Measurements from ENCODE around the gene LRRC19. TPM values are rescaled to one million over a fixed set of nuclear protein-coding genes. Genes with fewer than 3 reads are reported as not detected.

LRRC19 gene
- total RNA-seq, 4 donors from 2014 or later: not detected

GRCh38 chr9:27029186-27029585, 23.7 kb upstream of the LRRC19 start:
- no peak for DNase-seq (ENCODE audit: extremely low spot score)
- Histone ChIP-seq H3K27me3 (no peaks in the 10 kb centered on the region), H3K27ac (replicated peaks in 1 of 4) (no peak overlapping the region), H3K4me3 (no peak overlapping the region), H3K9me3 (no peaks in the 10 kb centered on the region), H3K36me3 (peaks cover 0 to 25% (median 12%) of the 10 kb centered on the region in 4 donors), H3K4me1 (no peaks in the 10 kb centered on the region)
- intact Hi-C loops (cut with DNase I): no loop called here
- no peak for TF ChIP-seq POLR2AphosphoS5 (IDR thresholded peaks at IDR 0.05)
- no peak for TF ChIP-seq CTCF (IDR thresholded peaks at IDR 0.05)
- no peak for TF ChIP-seq EP300 (IDR thresholded peaks at IDR 0.05)
- TF ChIP-seq POLR2A (IDR thresholded peaks at IDR 0.05; ENCODE audit: low read depth): no peak
- 74% methylated on average over 7 of the region's 7 CpGs for WGBS

- peaks cover 17 to 54% (median 27%) of the 10 kb centered on the region in 4 donors for H3K36me3 ChIP-seq
- TF ChIP-seq CTCF (IDR thresholded peaks at IDR 0.05): no peak
- TF ChIP-seq POLR2A (IDR thresholded peaks at IDR 0.05; ENCODE audit: low read depth): no peak
- no peak for TF ChIP-seq EP300 (IDR thresholded peaks at IDR 0.05)
- TF ChIP-seq POLR2AphosphoS5 (IDR thresholded peaks at IDR 0.05): no peak
- H3K4me1 ChIP-seq: no peaks in the 10 kb centered on the region
- no peak overlapping the region for H3K4me3 ChIP-seq
- no peaks in the 10 kb centered on the region for H3K9me3 ChIP-seq
- intact Hi-C loops (cut with DNase I): no loop called here
- no peak overlapping the region for H3K27ac ChIP-seq (replicated peaks in 1 of 4)
- DNase-seq (ENCODE audit: extremely low spot score): no peak
- H3K27me3 ChIP-seq: no peaks in the 10 kb centered on the region
- 97% methylated on average over 5 of the region's 5 CpGs for WGBS
These were observed 17.4 kb upstream of the LRRC19 start for GRCh38 chr9:27022920-27023319.

- intact Hi-C loops (cut with DNase I): no loop called here
- H3K27ac ChIP-seq (replicated peaks in 1 of 4): no peak overlapping the region
- H3K4me3 ChIP-seq: no peak overlapping the region
- DNase-seq (ENCODE audit: extremely low spot score): no peak
- H3K27me3 ChIP-seq: no peaks in the 10 kb centered on the region
- H3K9me3 ChIP-seq: no peaks in the 10 kb centered on the region
- H3K36me3 ChIP-seq: peaks cover 17 to 81% (median 43%) of the 10 kb centered on the region in 4 donors
- TF ChIP-seq CTCF (IDR thresholded peaks at IDR 0.05) (no peak), POLR2A (IDR thresholded peaks at IDR 0.05; ENCODE audit: low read depth) (no peak), POLR2AphosphoS5 (IDR thresholded peaks at IDR 0.05) (no peak), EP300 (IDR thresholded peaks at IDR 0.05) (no peak)
- H3K4me1 ChIP-seq: no peaks in the 10 kb centered on the region
These were observed 14.1 kb upstream of the LRRC19 start for GRCh38 chr9:27019589-27019988.

GRCh38 chr9:27003426-27004077, 1.9 kb downstream of the LRRC19 start:
- no peak for DNase-seq (ENCODE audit: extremely low spot score)
- Histone ChIP-seq H3K27ac (replicated peaks in 1 of 4) (no peak overlapping the region), H3K9me3 (no peaks in the 10 kb centered on the region), H3K4me1 (no peaks in the 10 kb centered on the region), H3K36me3 (peaks cover 0 to 13% (median 3%) of the 10 kb centered on the region in 4 donors), H3K27me3 (no peaks in the 10 kb centered on the region), H3K4me3 (no peak overlapping the region)
- no peak for TF ChIP-seq CTCF (IDR thresholded peaks at IDR 0.05)
- WGBS: 98% methylated on average over 3 of the region's 3 CpGs
- intact Hi-C loops (cut with DNase I): no loop called here

- H3K4me3 ChIP-seq: no peak overlapping the region
- no peaks in the 10 kb centered on the region for H3K27me3 ChIP-seq
- no peaks in the 10 kb centered on the region for H3K9me3 ChIP-seq
- 93% methylated on average over 2 of the region's 2 CpGs for WGBS
- no peaks in the 10 kb centered on the region for H3K4me1 ChIP-seq
- H3K36me3 ChIP-seq: peaks cover 4 to 24% (median 7%) of the 10 kb centered on the region in 4 donors
- no peak for DNase-seq (ENCODE audit: extremely low spot score)
- intact Hi-C loops (cut with DNase I): no loop called here
- no peak for TF ChIP-seq EP300 (IDR thresholded peaks at IDR 0.05)
- no peak for TF ChIP-seq POLR2AphosphoS5 (IDR thresholded peaks at IDR 0.05)
- TF ChIP-seq CTCF (IDR thresholded peaks at IDR 0.05): no peak
- no peak for TF ChIP-seq POLR2A (IDR thresholded peaks at IDR 0.05; ENCODE audit: low read depth)
- no peak overlapping the region for H3K27ac ChIP-seq (replicated peaks in 1 of 4)
These were observed 9.7 kb downstream of the LRRC19 start for GRCh38 chr9:26995810-26996209.

All from esophagus muscularis mucosa (tissue), 4 donors.